NCI-H2227 (cell line): Measurements from ENCODE around the gene PPDPF.
A peak's percentile ranks its signal among the peaks of the same experiment; 100 is the strongest.

Experiments
- DNase-seq: peaks from one replicate; lab custom pipeline; 2025; ENCODE audit not compliant: unreplicated experiment; lab: John Stamatoyannopoulos, UW

PPDPF gene

GRCh38 chr20:63487116-63487764 is 33.3 kb upstream of the PPDPF start:
- no peak for DNase-seq

GRCh38 chr20:63487781-63488241 is 32.8 kb upstream of the PPDPF start:
- DNase-seq = no peak

- DNase-seq = no peak
Observed at GRCh38 chr20:63488315-63489251, 32.0 kb upstream of the PPDPF start.

GRCh38 chr20:63490416-63490815 is 30.1 kb upstream of the PPDPF start:
- DNase-seq = no peak

- no peak for DNase-seq
Observed at GRCh38 chr20:63491078-63491477, 29.5 kb upstream of the PPDPF start.

GRCh38 chr20:63491635-63492230 is 28.8 kb upstream of the PPDPF start:
- DNase-seq = no peak

- DNase-seq = no peak
Observed at GRCh38 chr20:63492518-63492917, 28.0 kb upstream of the PPDPF start.

GRCh38 chr20:63492982-63493381 is 27.6 kb upstream of the PPDPF start:
- no peak for DNase-seq

- DNase-seq = no peak
Observed at GRCh38 chr20:63493563-63494020, 27.0 kb upstream of the PPDPF start.

GRCh38 chr20:63494084-63494419 is 26.5 kb upstream of the PPDPF start:
- no peak for DNase-seq

- DNase-seq = no peak
Observed at GRCh38 chr20:63494420-63495166, 26.0 kb upstream of the PPDPF start.

GRCh38 chr20:63495167-63495720 is 25.3 kb upstream of the PPDPF start:
- DNase-seq = no peak

GRCh38 chr20:63495741-63496595 is 24.6 kb upstream of the PPDPF start:
- peak; percentile 27 for DNase-seq

GRCh38 chr20:63496596-63497120 is 23.9 kb upstream of the PPDPF start:
- no peak for DNase-seq

GRCh38 chr20:63497138-63497945 is 23.2 kb upstream of the PPDPF start:
- DNase-seq = no peak

GRCh38 chr20:63497946-63498935 is 22.3 kb upstream of the PPDPF start:
- peak; percentile 58 for DNase-seq

GRCh38 chr20:63498960-63499337 is 21.6 kb upstream of the PPDPF start, which contains the start of gene EEF1A2:
EEF1A2 (minus strand) TSS chr20:63499083; CDS start chr20:63497763, 1,320 bp downstream.
- DNase-seq = peak; percentile 81
